ENCODE results near the gene PKP2.

- TF ChIP-seq CTCF (conservative IDR thresholded peaks at IDR 0.05; ENCODE audit: low read depth, low read length) (no peak), POLR2A (IDR thresholded peaks at IDR 0.05; ENCODE audit: low read depth, low read length) (no peak), RAD21 (IDR thresholded peaks at IDR 0.05; ENCODE audit: low read length) (no peak), RCOR1 (IDR thresholded peaks at IDR 0.05; ENCODE audit: insufficient replicate concordance, low read length) (no peak), SMC3 (IDR thresholded peaks at IDR 0.05; ENCODE audit: low read depth, low read length) (no peak), MAZ (IDR thresholded peaks at IDR 0.05; ENCODE audit: borderline replicate concordance, low read depth, low read length) (no peak), MAFK (IDR thresholded peaks at IDR 0.05; ENCODE audit: low read depth, low read length) (no peak), CHD1 (IDR thresholded peaks at IDR 0.05; ENCODE audit: low read depth, low read length) (no peak), USF2 (IDR thresholded peaks at IDR 0.05; ENCODE audit: low read depth, low read length) (no peak)
- TF ChIP-seq, protein P1, sequence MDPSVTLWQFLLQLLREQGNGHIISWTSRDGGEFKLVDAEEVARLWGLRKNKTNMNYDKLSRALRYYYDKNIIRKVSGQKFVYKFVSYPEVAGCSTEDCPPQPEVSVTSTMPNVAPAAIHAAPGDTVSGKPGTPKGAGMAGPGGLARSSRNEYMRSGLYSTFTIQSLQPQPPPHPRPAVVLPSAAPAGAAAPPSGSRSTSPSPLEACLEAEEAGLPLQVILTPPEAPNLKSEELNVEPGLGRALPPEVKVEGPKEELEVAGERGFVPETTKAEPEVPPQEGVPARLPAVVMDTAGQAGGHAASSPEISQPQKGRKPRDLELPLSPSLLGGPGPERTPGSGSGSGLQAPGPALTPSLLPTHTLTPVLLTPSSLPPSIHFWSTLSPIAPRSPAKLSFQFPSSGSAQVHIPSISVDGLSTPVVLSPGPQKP (IDR thresholded peaks at IDR 0.05; ENCODE audit: borderline replicate concordance, low read depth, low read length) = no peak
Measured at GRCh38 chr12:32828120-32828519, 68.5 kb downstream of the PKP2 start.
